Effector CD8-positive, alpha-beta T cell (primary cell): ENCODE measurements around the gene MED15.
A peak's percentile ranks its signal among the peaks of the same experiment; 100 is the strongest.

Experiments
- DNase-seq: peaks from one replicate; lab custom pipeline; 2025; lab: John Stamatoyannopoulos, UW

The MED15 gene

GRCh38 chr22:20551805-20552442, 44.5 kb downstream of the MED15 start:
- no peak for DNase-seq

DNA sequence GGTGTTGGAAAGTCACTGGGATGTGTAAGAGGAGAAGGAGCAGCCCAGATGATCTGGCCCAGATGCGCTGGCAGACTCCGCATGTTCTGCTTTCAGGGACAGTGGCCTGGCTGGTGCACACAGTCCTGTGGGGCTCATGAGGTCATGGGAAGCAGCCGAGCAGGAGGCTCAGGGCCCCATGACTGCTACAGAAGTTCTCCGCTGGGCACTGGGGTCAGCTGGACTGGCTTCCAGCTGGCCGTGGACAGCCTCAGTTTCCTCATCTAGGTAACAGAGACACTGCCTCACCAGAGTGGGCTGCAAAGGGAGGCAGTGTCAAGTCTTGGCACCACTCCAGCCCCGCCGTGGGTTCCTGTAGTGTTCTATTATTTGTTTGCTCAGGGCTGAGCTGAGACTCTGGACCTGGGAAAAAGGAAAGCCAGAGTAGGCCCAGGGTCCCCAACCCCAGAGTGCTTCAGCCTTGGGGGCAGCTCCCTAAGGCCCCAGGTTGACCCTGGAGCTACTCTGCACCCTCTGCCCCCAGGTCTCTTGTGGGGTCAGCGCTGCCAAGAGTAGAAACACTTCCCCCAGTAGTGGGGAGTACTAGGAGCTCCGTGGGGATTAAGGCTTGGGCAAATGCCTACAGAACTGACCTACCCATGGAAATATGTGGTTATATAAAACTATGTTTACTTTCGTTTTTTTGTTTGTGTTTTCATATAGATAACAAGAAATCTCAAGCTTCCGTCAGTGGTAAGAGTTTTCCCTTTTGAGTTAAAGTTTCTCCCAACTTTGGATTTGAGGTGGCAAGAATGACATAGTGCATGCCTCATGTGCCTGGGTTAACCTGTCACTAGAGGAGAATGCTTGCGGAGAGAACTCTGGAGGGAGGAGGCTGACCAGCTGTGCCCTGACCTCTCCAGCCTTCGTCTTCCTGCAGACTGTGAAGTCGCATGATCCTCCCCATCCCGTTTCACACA, 45.3 kb downstream of the MED15 start:
- no peak for DNase-seq

- DNase-seq, result no peak
Observed at GRCh38 chr22:20553947-20554741, 46.7 kb downstream of the MED15 start.

DNA sequence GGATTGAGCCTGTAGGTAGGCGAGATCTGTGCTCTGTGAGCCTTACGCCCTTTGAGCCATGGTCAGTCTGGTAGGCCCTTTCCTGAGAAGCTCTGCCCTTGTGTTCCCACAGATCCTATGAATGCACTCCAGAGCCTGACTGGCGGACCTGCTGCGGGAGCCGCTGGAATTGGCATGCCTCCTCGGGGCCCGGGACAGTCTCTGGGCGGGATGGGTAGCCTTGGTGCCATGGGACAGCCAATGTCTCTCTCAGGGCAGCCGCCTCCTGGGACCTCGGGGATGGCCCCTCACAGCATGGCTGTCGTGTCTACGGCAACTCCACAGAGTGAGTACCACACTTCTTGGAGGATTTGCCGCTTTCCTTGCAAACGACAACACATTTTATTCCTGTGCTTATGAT, 47.4 kb downstream of the MED15 start:
- DNase-seq, result no peak

GRCh38 chr22:20558534-20558933, 51.1 kb downstream of the MED15 start:
- no peak for DNase-seq

- DNase-seq, result no peak
Observed at GRCh38 chr22:20559174-20559760, 51.9 kb downstream of the MED15 start.

- DNase-seq, result no peak
Observed at GRCh38 chr22:20560716-20561115, 53.3 kb downstream of the MED15 start.

- DNase-seq, result no peak
Observed at GRCh38 chr22:20561882-20562281, 54.5 kb downstream of the MED15 start.

DNA sequence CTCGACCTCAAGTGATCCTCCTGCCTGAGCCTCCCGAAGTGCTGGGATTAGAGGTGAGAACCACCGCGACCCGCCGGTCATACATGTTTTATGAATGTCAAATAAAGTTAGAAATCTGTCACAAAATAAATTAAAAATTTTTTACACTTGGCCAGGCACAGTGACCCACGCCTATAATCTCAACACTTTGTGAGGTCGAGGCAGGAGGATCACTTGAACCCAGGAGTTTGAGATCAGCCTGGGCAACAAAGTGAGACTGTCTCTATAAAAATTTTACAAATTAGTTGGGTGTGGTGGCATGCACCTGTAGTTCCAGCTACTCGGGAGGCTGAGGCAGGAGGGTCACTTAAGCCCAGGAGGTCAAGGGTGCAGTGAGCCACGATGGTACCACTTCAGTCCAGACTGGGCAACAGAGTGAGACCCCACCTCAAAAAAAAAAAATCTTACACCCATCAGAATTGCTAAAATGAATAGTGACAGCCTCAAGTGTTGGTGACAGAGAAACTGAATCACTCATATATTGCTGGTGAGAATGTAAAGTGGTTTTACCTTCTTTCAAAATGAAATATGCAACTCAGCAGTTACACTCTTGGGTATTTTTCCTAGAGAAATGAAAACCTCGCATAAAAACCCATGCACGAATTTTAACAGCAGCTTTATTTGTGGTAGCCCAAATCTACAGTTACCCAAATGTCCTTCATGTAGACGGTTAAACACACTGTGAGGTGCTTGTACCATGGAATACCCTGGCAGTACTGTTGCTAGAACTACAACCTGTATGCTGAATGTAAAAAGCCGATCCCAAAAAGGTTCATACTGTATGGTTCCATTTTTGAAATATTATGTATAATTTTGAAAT, 55.4 kb downstream of the MED15 start:
- DNase-seq, result no peak

DNA sequence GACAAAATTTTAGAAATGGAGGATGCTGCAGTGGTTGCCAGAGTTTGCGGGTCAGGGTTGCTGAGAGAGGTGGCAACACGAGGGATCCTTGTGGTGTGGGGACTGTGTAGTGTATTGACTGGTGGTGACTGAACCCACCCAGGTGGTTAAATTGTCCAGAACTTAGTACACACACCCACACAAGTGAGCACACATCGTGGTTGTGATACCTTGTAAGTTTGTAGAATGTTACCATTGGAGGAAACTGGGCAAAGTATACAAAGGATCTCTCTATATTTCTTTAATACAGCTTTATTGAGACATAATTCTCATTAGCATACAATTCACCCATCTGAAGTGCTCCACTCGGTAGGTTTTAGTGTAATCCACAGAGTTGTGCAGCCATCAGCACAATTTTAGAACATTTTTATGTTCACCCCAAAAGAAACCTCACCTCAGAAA, 56.1 kb downstream of the MED15 start:
- no peak for DNase-seq

DNA sequence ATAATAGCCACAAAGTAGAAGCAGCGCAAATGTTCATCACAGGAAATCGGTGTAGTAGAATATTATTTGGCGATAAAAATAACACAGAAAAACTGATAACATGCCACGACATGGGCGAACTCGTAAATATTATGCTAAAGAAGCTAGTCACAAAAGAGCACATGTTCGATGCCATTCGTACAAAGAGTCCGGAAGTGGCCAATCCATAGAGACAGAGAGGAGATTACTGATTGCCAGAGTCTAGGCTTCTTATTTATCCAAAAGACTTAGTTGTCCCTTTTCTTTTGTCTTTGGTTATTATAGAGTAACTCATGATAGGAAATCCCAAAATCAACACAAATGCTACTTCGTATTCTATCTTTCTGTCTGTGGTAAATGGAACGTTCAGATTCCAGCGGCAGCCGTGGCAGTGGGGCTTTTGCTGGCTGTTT, 56.5 kb downstream of the MED15 start:
- no peak for DNase-seq

DNA sequence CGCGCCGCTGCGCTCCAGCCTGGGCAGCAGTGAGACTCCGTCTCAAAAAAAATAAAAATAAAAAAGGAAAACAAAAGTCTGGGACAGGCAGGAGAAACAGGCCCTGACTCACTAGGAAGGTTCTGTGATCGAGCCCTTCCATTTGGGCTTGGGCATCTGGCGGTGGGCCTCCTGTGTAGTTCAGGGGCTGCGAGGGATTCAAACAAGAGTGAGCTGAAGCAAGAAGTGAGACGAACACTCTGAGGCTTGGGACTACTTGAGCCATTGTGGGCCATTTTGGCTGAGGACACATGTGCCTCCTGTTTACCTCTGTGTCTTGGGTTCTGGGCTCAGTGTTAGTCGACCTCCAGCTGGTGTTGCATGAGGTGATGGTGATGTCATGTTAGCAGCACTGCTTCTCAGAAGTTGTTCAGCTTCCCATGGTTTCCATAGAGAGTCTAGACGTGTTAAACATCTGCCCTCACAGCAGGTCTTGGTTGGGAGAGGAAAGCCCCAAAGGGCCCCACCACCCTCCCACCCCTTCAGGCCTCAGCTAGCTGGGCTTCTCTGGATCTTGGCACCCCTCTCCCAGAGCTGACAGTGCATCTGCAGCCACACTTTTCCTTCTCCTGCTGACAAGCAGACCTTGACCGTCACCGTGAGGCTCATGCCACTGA, 57.8 kb downstream of the MED15 start:
- no peak for DNase-seq

DNA sequence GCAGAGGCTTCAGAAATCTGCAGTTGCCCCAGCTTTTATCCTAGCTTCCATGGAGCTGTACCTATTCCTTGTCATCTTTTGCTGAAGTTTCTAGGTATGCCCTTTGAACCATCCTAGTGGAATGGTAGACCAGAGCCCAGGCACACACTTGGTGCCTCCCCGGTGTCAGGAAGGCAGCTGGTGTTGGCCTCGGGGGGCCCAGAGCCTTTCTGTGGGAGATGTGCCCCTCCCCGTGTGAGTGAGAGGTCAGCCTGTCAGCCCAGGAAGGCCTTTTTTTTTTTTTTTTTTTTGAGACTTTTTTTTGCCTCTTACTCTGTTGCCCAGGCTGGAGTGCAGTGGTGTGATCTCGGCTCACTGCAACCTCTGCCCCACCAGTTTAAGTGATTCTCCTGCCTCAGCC, 58.4 kb downstream of the MED15 start:
- no peak for DNase-seq

GRCh38 chr22:20566420-20567260, 59.2 kb downstream of the MED15 start:
- DNase-seq, result peak; percentile 51

DNA sequence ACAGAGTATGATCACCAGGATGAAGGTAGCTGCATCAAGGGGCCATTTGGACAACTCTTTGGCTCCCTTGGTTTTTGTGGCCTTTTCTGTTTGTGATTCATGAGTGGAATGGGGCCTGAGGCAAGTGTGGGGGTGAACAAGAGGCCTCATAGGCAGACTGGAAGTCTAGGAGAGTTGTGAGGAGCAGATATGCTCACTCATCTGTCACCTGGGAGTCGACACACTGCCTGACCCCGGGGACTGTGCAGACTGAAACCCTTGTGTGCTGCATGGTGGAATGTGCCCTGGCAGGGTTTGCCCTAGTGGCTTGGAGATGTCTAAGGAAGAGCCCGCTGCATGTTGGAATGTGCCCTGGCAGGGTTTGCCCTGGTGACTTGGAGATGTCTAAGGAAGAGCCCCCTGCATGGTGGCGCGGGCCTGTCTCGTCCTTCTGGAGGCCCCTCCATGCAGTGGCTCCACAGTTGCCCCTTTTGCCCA, 60.0 kb downstream of the MED15 start:
- DNase-seq, result no peak

DNA sequence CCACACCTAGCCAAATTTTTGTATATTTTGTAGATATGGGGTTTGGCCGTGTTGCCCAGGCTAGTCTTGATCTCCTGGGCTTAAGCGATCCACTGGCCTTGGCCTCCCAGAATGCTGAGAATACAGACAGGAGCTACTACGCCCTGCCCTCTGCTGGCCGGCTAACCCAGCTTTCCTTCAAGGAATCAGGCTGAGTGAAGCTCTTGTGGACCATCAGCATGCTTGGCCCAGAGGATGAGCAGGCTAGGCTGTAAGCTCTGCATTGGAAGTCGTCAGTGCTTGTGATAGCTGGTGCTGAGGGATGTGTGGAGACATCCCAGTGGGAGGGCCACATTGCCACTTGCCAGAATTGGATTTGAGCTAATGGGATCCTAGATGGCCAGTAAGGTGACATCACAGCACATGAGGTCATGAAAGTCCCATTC, 60.6 kb downstream of the MED15 start:
- DNase-seq, result no peak

- DNase-seq, result no peak
Observed at GRCh38 chr22:20568502-20569058, 61.2 kb downstream of the MED15 start.

DNA sequence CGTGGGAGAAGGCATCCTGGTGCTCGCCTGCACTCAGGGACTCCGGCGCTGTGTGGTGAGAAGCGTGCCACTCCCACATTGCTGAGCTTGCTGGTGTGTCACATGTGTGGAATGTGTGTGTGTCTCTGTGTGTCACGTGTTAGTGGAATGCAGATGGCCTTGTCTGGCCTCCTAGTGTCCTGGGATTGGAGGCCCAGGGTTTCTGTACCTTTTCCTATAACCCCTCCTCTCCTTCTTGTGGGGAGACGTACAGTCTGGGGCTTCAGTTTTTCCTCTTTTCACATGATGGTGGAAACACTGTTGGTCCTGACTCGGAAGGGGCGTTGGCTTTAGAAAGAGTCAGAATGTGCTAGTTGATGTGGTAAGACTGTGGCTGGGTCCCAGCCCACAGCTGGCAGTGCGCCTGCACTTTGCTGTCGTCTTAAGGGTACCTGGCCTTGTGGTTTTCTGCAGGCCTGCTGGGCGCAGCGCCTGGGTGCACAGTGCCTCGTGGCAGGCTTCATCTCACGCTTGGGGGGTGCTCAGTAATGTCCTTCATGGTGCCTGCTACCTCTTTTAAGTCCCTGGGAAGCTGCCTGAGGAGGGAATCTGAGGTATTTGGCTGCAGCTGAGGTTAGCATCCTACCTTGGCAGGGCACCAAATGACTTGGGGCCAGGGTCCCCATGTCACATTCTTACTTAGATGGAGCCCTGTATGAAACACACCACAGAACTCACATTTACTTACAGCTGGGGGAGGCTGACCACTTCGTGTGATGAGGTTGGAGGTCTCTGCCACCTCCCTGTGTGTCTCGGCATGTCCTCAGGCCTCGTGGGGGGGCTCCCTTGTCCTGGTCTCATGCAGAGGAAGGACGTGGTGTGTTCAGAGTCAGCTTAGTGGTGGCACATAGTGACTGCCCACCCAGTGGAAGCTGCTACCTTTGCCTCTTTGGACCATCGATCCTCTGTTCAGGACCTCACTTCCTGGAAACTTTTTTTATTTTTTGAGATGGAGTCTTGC, 61.9 kb downstream of the MED15 start:
- peak; percentile 49 for DNase-seq
